NB4 (cell line): ENCODE data around the gene CLMP.

ENCODE experiments used
- DNase-seq: peaks from one replicate; pipeline ENCODE4 v3.0.0; 2010; ENCODE audit warnings: low read depth
- H3K4me3 ChIP-seq: one replicate; pipeline ENCODE4 v1.5.1; 2011; ENCODE audit warnings: mild to moderate bottlenecking, low read depth, low read length, moderate library complexity
- MYC ChIP-seq: IDR thresholded peaks from 2 replicates; pipeline ENCODE4 v1.6.1; 2011; ENCODE audit warnings: low read depth, low read length
- POLR2A ChIP-seq: IDR thresholded peaks from 2 replicates; pipeline ENCODE4 v1.6.1; 2011; ENCODE audit warnings: mild to moderate bottlenecking; ENCODE audit not compliant: insufficient read length; ENCODE audit errors: extremely low read depth
- TF ChIP-seq, protein P1 (sequence below): IDR thresholded peaks from 2 replicates; pipeline ENCODE4 v1.6.1; 2011; ENCODE audit warnings: low read depth, low read length
- TF ChIP-seq, protein P2 (sequence below): IDR thresholded peaks from one replicate; pipeline ENCODE4 v1.5.1; 2012; ENCODE audit warnings: low read depth, low read length

CLMP gene

DNA sequence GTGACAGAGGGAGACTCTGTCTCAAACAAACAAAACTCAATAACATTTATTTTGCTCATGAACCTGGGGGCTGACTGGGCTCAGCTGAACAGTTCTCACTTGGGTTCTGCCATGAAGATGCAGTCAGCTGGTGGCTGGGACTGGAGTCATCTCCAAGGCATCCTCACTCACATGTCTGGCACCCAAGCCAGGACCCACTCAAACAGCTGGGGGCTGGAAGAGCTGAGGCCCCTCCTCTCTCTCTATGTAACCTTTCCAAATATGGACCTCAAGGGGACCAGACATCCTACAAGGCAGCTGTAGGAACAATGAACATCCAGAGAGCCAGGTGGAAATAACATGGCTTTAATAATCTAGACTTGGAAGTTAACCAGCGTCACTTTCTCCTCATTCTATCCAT is 149.9 kb downstream of the CLMP start:
- DNase-seq = no peak
- H3K4me3 ChIP-seq = no peak overlapping the region
- TF ChIP-seq, protein P1, sequence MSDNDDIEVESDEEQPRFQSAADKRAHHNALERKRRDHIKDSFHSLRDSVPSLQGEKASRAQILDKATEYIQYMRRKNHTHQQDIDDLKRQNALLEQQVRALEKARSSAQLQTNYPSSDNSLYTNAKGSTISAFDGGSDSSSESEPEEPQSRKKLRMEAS = no peak
- TF ChIP-seq MYC = no peak
- TF ChIP-seq, protein P2, sequence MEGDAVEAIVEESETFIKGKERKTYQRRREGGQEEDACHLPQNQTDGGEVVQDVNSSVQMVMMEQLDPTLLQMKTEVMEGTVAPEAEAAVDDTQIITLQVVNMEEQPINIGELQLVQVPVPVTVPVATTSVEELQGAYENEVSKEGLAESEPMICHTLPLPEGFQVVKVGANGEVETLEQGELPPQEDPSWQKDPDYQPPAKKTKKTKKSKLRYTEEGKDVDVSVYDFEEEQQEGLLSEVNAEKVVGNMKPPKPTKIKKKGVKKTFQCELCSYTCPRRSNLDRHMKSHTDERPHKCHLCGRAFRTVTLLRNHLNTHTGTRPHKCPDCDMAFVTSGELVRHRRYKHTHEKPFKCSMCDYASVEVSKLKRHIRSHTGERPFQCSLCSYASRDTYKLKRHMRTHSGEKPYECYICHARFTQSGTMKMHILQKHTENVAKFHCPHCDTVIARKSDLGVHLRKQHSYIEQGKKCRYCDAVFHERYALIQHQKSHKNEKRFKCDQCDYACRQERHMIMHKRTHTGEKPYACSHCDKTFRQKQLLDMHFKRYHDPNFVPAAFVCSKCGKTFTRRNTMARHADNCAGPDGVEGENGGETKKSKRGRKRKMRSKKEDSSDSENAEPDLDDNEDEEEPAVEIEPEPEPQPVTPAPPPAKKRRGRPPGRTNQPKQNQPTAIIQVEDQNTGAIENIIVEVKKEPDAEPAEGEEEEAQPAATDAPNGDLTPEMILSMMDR = no peak
- TF ChIP-seq POLR2A = no peak

DNA sequence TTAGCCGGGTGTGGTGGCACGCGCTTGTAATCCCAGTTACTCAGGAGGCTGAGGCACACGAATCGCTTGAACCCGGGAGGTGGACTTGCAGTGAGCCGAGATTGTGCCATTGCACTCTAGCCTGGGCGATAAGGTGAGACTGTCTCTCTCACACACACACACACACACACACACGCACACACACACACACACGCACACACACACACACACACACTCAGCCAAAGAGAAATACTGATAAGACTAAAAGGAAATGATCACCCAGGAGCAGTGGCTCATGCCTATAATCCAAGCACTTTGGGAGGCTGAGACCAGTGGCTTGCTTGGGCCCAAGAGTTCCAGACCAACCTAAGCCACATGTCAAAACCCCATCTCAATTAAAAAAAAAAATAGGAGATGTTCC is 153.9 kb downstream of the CLMP start:
- no peak overlapping the region for H3K4me3 ChIP-seq
- no peak for DNase-seq
- TF ChIP-seq, protein P2 = no peak
- TF ChIP-seq POLR2A (no peak), MYC (no peak)
- TF ChIP-seq, protein P1 = no peak

DNA sequence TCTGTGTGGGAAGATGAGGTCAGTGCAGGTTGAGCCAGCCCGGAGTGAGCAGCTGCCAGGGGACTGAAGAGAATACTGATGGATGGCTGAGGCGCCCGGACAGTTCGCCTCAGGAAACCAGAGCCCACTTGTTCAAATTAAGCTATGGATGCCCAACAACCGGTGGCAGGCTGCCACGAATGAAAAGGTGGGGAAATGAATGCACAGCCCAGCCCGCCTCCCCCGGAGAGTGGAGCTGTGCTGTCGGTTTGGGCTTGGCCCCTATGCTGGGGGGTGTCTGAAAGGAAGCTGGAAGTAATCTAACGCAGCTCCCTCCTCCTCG is 155.0 kb downstream of the CLMP start:
- H3K4me3 ChIP-seq = no peak overlapping the region
- TF ChIP-seq POLR2A (no peak), MYC (no peak)
- TF ChIP-seq, protein P1 = no peak
- TF ChIP-seq, protein P2 = no peak
- no peak for DNase-seq

DNA sequence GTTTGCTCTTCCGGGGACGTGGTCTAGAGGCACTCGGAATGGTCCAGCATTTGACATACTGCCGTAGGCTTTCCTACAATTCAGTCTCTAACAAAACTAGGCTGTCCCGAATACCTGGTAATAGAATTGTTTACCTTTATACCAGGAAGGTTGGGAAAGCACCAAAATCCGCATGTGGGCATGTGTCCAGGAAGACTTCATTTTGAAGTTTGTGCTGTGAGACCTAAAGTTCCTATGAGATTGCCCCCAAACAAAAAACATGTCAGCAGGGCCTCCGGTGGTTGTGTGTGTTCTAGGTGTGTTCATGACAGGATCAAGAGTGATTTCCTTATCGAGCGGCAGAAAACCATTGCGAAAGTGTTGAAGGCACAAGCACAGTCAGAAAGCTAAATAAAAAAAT is 159.2 kb downstream of the CLMP start:
- no peak for DNase-seq
- TF ChIP-seq, protein P2 = no peak
- TF ChIP-seq MYC (no peak), POLR2A (no peak)
- TF ChIP-seq, protein P1 = no peak
- H3K4me3 ChIP-seq = no peak overlapping the region

DNA sequence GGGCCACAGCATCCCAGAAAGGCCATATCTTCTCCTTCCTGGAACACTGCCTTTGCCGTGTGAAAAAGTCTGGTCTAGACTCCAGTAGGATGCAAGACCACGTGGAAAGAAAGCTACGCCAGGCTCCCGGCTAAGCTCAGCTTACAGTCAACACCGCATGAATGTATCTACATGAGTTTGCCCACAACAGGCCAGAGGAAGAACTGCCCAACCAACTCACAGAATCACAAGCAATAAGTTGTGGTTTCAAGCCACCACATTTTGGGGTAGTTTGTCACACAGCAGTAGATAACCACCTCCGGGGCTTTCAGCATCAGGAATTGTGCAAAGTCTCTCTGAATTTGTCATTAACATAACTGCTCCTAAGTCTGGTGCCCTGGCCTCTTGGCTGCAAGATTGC is 160.5 kb downstream of the CLMP start:
- H3K4me3 ChIP-seq = no peak overlapping the region
- TF ChIP-seq, protein P2 = no peak
- no peak for TF ChIP-seq POLR2A
- TF ChIP-seq MYC = 0 out of 2 replicates have a peak, but pooled peaks have one; percentile 36
- TF ChIP-seq, protein P1 = peak; percentile 71
- peak; percentile 88 for DNase-seq

DNA sequence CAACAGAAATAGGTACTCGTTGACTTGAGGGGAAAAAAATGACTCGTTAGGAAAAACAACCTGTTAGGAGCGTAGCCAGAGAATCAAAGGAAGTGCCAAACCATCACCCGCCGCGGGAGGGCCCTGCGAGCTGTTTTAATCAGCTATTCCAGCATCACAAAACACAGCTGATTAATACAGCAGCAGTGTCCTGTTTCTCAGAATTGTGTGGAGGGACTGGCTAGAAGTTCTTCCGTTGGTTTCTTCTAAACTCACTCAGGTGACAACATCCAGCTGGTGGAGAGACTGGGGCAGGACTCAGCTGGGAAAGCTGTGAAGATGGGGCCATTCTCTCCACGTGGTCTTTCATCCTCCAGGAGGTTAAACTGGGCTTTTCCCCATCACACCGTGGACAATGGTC is 161.2 kb downstream of the CLMP start:
- TF ChIP-seq, protein P1 = no peak
- TF ChIP-seq, protein P2 = no peak
- no peak for TF ChIP-seq POLR2A
- no peak for TF ChIP-seq MYC
- no peak for DNase-seq

More for the DNA sequence above, 161.2 kb downstream of the CLMP start:
- no peak overlapping the region for H3K4me3 ChIP-seq
